Skeletal muscle tissue (tissue), 4 donors: ENCODE results near the gene CLPSL2. TPM values are rescaled to one million over a fixed set of nuclear protein-coding genes. Genes with fewer than 3 reads are reported as not detected.

Experiments used
- H3K27ac ChIP-seq: one replicate; pipeline ENCODE4 v1.7.0; 2013; ENCODE audit warnings: mild to moderate bottlenecking, low read depth, low read length, inconsistent platforms
- H3K27me3 ChIP-seq, 3 donors: one replicate each; pipeline ENCODE4 v1.7.0; 2013; ENCODE audit warnings: low read length in 3 of 3; ENCODE audit not compliant: control insufficient read depth in 3 of 3, insufficient read depth in 3 of 3
- H3K36me3 ChIP-seq, 3 donors: one replicate each; pipeline ENCODE4 v1.7.0; 2013; ENCODE audit warnings: low read length in 3 of 3; ENCODE audit not compliant: control insufficient read depth in 3 of 3, insufficient read depth in 3 of 3
- H3K4me1 ChIP-seq, 3 donors: one replicate each; pipeline ENCODE4 v1.7.0; 2013; ENCODE audit warnings: low read length in 3 of 3, mild to moderate bottlenecking in 3 of 3; ENCODE audit not compliant: control insufficient read depth in 3 of 3, insufficient read depth in 3 of 3
- H3K4me3 ChIP-seq, 3 donors: one replicate each; pipeline ENCODE4 v1.7.0; 2013; ENCODE audit warnings: low read length in 3 of 3
- H3K9ac ChIP-seq, 3 donors: one replicate each; pipeline ENCODE4 v1.7.0; 2013; ENCODE audit warnings: low read length in 3 of 3, mild to moderate bottlenecking in 3 of 3, moderate library complexity in 2 of 3, low read depth in 1 of 3
- H3K9me3 ChIP-seq, 3 donors: one replicate each; pipeline ENCODE4 v1.7.0; 2013; ENCODE audit warnings: low read length in 3 of 3; ENCODE audit not compliant: control insufficient read depth in 3 of 3
- total RNA-seq: library from RNA; depleted of rRNA; stranded (reverse); fragments of >200 nt; gene quantifications from one replicate; pipeline ENCODE4 v1.2.3, GENCODE V29; 2014
- donor health status: Osteomylitis.

The CLPSL2 gene
- total RNA-seq, 1 donor from 2014 or later: not detected

DNA sequence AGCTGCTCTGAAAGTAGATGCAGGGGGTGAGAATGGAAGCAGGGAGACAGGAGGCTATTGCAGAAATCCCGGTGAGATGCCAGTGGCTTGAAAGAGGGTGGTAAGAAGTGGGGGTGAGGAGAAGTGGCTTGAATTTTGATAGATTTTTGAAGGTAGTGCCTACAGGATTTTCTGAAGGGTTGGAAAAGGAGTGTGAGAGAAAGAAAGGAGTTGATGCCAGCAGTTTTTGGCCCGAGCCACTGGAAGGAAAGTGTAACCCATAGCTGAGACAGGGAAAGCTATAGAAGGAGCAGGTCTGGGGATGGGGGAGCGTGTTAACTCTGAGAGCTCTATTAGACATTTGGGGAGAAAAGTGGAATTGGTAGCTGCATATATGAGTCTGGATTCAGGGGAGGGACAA, 29.9 kb upstream of the CLPSL2 start:
- Histone ChIP-seq H3K4me3 (no peak overlapping the region), H3K36me3 (no peaks in the 10 kb centered on the region), H3K9me3 (no peaks in the 10 kb centered on the region), H3K4me1 (no peaks in the 10 kb centered on the region), H3K27me3 (no peaks in the 10 kb centered on the region), H3K9ac (no peak overlapping the region), H3K27ac (no peak overlapping the region)

DNA sequence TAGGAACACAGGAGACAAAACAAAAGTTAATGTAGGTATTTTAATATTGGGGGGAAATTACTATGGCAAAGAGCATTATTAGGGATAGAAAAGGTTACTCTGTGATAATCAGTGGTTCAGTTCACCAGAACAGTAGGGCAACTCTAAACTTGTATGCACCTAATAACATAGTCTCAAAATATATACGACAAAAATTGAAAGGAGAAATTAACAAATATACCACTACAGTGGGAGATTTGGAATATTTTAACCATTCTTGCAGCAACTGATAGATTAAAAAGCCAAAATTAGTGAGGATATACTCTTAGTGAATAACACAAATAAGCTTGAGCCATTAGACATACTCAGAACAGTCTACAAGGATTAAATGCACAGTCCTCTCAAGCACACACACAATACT, 28.5 kb upstream of the CLPSL2 start:
- Histone ChIP-seq H3K36me3 (no peaks in the 10 kb centered on the region), H3K27me3 (peaks cover 0 to 3% (median 0%) of the 10 kb centered on the region in 3 donors), H3K9ac (no peak overlapping the region), H3K27ac (no peak overlapping the region), H3K4me1 (no peaks in the 10 kb centered on the region), H3K9me3 (no peaks in the 10 kb centered on the region), H3K4me3 (no peak overlapping the region)

DNA sequence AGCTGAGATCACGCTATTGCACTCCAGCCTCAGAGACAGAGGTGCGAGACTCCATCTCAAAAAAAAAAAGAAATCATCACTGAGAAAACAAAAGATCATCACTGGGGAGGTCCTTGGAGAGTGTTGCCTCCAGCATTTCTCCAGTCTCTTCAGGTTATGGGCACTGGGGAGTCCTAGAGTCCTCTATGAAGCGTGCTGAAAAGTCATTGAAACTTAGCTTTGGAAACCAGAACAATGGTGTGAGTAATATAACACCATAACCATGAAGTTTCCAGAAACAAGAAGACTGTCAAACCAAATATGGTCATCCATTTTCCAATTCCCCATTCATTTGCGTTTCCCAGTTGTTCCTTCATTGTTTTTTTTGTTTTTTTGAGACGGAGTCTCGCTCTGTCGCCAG, 25.8 kb upstream of the CLPSL2 start:
- no peaks in the 10 kb centered on the region for H3K4me1 ChIP-seq
- no peak overlapping the region for H3K9ac ChIP-seq
- H3K27ac ChIP-seq: no peak overlapping the region
- no peaks in the 10 kb centered on the region for H3K9me3 ChIP-seq
- H3K36me3 ChIP-seq: no peaks in the 10 kb centered on the region
- peaks cover 0 to 3% (median 0%) of the 10 kb centered on the region in 3 donors for H3K27me3 ChIP-seq
- H3K4me3 ChIP-seq: no peak overlapping the region

DNA sequence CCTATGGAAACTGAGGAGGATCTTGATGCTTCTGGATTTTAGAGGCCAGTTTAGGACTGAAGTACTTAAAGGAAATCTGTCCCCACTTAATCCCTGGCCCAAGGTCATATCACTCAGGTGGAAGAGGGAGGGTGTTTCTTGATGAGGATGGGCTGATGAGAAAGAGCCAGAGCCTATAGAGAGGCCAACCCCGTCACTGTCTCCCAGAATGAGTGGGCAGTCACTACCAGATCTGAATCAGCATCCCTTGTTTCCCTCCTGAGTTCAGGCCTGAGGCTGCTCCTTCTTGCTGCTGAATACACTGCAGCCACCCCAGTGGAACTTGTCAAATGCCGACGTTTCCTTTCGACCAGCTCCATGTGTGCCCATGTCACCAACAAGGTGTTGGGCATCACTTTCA, 24.8 kb upstream of the CLPSL2 start:
- Histone ChIP-seq H3K4me3 (no peak overlapping the region), H3K9ac (no peak overlapping the region), H3K9me3 (no peaks in the 10 kb centered on the region), H3K36me3 (no peaks in the 10 kb centered on the region), H3K27ac (no peak overlapping the region), H3K4me1 (no peaks in the 10 kb centered on the region), H3K27me3 (peaks cover 0 to 3% (median 0%) of the 10 kb centered on the region in 3 donors)

DNA sequence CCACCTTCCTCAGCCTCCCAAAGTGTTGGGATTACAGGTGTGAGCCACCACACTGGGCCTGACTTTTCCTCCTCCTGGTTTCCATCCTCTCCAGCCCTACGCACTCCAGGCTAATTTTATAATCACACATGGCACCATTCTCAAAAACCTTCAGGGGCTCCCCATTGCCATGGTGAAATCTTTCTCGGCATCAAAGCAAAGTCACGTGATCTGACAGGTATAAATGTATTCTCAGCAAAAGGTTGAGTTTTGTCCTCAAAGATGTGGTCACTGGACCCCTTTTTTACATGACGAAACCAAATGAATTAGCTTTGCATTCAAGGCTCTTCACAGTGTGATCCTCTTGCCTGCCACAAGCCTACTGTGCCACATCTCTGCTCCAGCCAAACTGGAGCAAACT, 24.1 kb upstream of the CLPSL2 start:
- no peak overlapping the region for H3K27ac ChIP-seq
- no peaks in the 10 kb centered on the region for H3K4me1 ChIP-seq
- no peak overlapping the region for H3K9ac ChIP-seq
- no peaks in the 10 kb centered on the region for H3K9me3 ChIP-seq
- H3K4me3 ChIP-seq: no peak overlapping the region
- H3K27me3 ChIP-seq: peaks cover 0 to 3% (median 0%) of the 10 kb centered on the region in 3 donors
- H3K36me3 ChIP-seq: no peaks in the 10 kb centered on the region

DNA sequence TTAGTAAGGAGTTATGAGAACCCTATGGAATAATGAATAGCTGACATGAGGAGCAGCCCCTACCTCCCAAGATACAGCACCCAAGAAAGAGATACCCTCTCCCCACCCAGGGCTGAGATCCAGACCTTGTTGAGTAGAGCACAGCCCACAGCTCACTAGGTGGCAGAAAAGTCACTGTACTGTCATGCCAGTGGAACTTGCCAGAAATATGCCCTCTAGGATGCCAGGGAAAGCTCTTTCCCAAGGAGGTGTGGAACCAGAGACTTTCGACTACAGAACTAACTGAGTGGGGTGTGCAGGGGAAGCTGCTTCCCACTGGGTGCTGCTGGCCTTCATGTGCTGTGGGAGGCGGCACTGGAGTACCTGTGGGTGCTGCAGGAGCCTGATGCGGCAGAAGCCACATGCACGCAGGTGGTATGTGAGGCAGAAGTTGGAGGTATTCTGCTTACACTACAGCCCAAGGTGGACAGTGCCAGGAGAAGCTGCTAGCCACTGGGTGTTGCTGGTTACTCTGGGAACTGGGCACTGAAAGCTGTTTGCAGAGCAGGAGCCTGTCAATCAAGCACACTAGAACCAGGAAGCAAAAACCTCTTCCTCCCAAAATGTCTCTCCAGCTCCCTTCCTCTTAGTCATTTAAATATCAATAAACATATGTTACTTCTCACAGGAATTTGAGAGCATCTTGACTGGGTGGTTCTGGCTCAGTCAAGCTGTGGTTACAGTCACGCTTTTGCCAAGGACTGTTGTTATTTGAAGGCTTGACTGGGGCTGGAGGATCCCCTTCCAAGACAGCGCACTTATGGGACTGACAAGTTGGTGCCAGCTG, 21.7 kb upstream of the CLPSL2 start:
- peaks cover 0 to 18% (median 6%) of the 10 kb centered on the region in 3 donors for H3K27me3 ChIP-seq
- no peak overlapping the region for H3K4me3 ChIP-seq
- H3K9me3 ChIP-seq: no peaks in the 10 kb centered on the region
- H3K36me3 ChIP-seq: no peaks in the 10 kb centered on the region
- H3K27ac ChIP-seq: no peak overlapping the region
- H3K4me1 ChIP-seq: no peaks in the 10 kb centered on the region
- no peak overlapping the region for H3K9ac ChIP-seq

DNA sequence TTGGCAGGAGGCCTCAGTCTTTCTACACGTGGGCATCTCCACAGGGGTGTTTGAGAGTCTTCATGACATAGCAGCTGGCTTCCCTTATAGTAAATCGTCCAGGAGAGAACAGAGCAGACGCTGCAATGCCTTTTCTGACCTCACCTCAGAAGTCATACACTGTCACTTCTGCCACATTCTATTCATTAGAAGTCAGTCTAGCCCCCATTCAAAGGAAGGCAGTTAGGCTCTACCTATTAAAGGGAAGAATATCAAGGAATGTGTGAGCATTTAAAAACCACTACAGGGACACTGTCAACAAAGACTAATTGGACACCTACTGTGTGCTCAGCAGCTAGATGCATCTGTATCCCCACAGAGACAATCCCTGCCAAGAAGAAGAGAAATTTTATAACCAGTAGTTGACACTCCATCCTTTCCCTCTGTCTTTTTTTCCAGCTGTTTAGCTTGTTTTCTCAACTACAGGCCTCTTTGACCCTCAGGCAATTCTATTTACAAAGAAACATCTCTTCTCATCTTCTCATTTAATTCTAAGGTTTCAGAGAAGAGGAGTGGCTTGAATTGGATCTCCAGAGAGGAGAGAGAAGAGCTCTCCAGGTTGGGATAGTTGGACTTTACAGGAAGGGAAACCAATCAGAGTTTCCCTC, 21.0 kb upstream of the CLPSL2 start:
- H3K27ac ChIP-seq: no peak overlapping the region
- H3K4me1 ChIP-seq: no peaks in the 10 kb centered on the region
- H3K27me3 ChIP-seq: peaks cover 4 to 21% (median 8%) of the 10 kb centered on the region in 3 donors
- H3K4me3 ChIP-seq: no peak overlapping the region
- H3K9me3 ChIP-seq: no peaks in the 10 kb centered on the region
- no peak overlapping the region for H3K9ac ChIP-seq
- no peaks in the 10 kb centered on the region for H3K36me3 ChIP-seq

DNA sequence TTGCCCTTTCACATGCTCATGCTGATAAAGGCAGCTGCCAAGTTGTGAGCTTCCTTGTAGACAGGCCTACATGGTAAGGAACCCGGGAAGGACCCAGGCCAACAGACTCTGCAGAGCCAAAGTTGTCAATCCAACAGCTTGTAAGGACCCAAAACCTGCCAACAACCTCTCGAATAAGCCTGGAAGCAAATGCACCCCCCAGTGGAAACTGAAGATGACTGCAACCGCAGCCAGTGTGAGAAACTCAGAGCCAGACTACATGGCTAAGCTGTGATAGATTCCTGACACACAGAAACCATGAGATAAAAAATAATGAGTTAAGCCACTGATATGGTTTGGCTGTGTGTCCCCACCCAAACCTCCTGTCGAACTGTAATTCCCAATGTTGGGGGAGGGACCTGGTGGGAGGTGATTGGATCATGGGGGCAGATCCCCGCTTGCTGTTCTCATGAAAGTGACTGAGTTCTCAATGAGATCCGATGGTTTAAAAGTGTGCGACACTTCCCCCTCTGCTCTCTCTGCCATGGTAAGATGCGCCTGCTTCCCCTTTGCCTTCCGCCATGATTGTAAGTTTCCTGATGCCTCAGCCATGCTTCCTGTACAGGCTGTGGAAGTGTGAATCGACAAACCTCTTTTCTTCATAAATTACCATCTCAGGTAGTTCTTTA, 18.8 kb upstream of the CLPSL2 start:
- Histone ChIP-seq H3K9me3 (no peaks in the 10 kb centered on the region), H3K27me3 (peaks cover 6 to 24% (median 17%) of the 10 kb centered on the region in 3 donors), H3K27ac (no peak overlapping the region), H3K4me3 (no peak overlapping the region), H3K36me3 (no peaks in the 10 kb centered on the region), H3K9ac (no peak overlapping the region), H3K4me1 (no peaks in the 10 kb centered on the region)

DNA sequence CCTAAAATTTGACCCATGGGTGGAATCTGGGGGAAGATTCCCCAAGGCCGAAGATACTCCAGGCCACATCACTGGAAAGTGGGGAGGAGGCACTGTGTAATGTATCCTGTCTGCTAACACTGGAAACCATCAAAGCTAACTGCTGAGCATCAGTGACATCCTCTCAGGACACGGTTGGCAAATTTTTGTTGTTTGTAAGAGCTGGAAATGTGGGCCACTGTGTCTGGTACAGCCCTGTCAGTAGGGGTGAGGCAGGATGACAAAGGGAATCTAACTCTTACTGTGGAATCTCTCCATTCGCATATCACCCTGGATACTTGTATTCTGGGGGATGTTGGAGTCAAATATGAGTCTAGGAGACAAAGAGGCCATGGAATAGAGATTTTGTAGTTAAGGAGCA, 17.0 kb upstream of the CLPSL2 start:
- Histone ChIP-seq H3K27me3 (peaks cover 19 to 36% (median 34%) of the 10 kb centered on the region in 3 donors), H3K4me1 (peaks cover 0 to 2% (median 0%) of the 10 kb centered on the region in 3 donors), H3K9ac (no peak overlapping the region), H3K36me3 (no peaks in the 10 kb centered on the region), H3K9me3 (no peaks in the 10 kb centered on the region), H3K4me3 (no peak overlapping the region), H3K27ac (no peak overlapping the region)

DNA sequence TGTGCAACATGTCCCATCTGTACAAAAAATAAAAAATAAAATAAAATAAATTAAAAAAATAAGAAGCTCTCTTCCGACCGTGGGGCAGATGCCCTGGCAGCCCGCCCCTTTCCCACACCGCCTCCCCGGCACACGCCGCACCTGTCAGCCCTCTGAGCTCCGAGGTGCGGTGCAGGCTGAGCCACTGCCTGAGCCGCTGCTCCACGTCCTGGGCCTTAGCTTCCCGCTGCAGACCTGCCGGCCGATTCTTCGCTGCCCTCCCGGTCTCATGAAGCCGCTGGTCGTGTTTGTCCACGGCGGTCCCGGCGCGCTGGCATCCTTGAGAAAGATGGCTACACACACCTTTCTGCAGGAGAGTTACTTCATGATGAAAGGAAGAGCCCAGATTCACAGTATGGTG, 10.7 kb upstream of the CLPSL2 start:
- Histone ChIP-seq H3K9me3 (no peaks in the 10 kb centered on the region), H3K9ac (no peak overlapping the region), H3K27me3 (peaks cover 24 to 33% (median 29%) of the 10 kb centered on the region in 3 donors), H3K4me1 (peaks cover 0 to 2% (median 0%) of the 10 kb centered on the region in 3 donors), H3K27ac (no peak overlapping the region), H3K4me3 (no peak overlapping the region), H3K36me3 (no peaks in the 10 kb centered on the region)
